GM18861 (cell line): ENCODE results near the gene ANKRD44.
"Not testable (repeated sequence)": the region's sequence is repeated elsewhere in the genome, so short reads cannot be mapped to it uniquely, and the experiment has no call there.

Experiments
- ATAC-seq: cut with Tn5 transposase; IDR thresholded peaks from one replicate; pipeline ENCODE4 v1.9.1; 2021; ENCODE audit not compliant: unreplicated experiment

ANKRD44 gene

DNA sequence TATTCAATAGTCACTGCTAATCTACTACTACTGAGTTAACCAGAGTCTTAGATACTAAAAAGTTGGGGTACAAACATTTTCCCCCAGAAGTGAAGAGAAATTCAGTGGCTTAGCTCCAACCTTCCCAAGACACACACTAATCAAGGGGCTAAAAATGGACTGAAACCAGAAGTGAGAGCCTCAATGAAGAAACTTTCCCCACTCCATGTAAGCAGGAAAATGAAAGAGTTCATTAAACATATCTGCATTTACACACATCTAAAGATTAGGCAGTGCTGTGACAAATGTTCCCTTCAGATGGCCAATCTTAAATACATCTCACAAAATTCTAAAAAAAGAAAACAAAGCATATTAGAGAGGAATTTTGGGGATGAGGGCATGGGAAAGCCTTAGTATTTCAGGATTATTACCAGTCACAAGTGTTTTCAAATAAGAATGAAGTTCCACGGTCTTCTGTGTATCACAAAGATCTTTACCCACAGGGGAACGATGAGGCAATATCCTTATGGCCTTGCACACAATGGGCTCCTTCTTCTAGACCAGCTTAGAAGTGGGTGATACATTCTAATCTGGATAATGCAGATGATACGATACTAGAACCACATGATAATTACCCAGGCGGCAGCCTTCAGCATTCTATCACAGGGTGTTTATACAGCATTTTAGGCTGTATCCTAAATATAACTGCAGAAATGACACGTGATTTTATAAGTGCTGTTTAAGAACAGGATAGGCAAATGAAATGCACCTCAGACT lies 17.1 kb downstream of the ANKRD44 start:
- ATAC-seq, result peak; percentile 42

DNA sequence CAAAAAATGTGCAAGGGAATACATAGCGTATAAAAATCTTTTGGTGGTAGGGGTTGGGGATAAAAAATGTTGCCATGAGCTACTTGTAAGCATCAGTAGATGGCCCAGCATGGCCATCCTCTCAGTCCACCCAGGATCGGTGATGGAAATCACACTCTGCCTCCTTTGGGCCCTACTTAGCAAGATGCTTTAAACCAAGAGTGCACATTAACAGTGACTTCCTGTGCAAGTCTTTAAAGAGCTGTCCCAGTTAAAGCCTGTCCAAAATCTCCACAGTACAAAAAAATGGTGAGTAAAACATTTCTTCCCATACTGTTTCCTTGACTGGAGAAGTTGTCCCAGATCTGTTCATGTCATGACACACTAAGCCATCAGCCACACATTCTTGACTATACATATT lies 18.0 kb downstream of the ANKRD44 start:
- ATAC-seq, result peak; percentile 25

DNA sequence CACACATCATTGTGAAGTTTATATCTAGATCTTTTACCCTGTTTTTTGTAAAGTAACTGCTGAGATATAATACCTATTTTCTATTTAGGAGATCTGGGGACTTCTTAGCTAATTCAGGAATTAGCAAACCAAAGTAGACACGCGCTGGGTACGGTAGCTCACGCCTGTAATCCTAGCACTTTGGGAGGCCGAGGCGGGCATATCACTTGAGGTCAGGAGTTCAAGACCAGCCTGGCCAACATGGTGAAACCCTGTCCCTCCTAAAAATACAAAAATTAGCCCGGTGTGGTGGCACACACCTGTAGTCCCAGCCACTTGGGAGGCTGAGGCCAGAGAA lies 23.0 kb downstream of the ANKRD44 start:
- ATAC-seq, result not testable (repeated sequence)

DNA sequence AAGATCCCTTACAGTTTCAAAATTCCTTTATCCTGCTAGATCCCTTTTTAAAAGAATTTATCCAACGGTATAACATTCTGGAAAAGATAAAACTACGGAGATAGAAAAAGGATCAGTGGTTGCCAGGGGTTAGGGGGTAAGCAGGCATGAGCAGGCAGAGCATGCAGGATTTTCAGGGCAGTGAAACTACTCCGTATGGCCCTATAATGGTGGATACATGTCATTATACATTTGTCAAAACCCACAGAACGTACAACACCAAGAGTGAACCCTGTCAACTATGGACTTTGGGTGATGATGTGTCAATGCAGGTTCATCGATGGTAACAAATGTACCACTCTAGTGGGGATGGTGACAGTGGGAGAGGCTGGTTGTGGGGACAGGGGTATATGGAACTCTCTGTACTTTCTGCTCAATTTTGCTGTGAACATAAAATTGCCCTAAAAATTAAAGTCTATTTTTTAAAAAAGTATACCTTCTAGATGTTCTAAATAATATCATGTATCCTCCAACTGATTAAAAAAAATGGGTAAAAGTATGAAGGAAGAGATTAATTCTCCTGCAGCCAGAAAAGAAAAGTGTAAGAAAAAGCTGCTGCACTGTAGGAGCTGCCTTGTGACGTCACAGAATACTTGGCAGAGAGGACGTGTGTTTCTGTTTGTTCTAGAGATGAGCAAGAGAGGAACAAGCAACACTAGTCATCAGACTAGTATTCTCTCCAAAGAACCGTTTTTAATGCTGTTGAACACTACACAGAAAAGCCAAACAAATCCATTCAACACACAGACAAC lies 23.6 kb downstream of the ANKRD44 start:
- ATAC-seq, result peak; percentile 89

DNA sequence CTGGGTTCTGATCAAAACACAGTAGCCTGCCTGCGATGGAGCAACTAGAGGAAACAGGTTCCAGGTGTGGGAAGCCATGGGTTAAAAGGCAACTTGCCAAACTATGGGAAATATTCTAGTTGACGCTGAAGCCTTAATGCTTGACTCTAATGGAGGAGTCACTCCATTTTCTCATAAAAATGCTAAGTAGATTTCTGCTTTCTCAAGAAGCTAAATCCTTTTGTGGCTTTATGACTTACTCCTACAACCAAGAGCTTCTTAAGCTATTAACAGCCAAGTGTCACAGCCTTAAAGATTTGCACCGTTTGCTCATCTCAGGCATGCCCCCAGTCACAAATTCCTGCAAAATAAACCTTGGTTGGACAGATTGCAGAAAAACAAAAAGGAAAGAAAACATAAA lies 25.2 kb downstream of the ANKRD44 start:
- no peak for ATAC-seq

DNA sequence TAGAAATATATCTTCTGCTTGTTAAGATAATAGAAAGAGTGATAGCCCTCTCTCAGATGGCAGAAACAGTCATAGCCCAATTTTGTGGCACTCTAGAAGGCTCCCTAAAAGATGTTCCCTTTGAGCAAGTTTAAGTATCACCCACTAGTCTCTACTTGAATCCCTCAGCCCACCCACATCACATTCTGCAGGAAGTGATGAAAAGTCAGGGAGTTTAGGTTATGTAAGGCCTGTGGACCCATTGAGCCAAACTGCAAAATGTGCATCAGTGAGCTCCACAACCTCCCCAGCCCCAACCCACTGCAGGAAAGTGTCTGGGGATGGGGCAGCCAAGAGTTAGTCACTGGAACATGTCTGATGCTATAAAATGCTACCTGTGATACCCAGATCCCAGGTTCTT lies 25.6 kb downstream of the ANKRD44 start:
- no peak for ATAC-seq

DNA sequence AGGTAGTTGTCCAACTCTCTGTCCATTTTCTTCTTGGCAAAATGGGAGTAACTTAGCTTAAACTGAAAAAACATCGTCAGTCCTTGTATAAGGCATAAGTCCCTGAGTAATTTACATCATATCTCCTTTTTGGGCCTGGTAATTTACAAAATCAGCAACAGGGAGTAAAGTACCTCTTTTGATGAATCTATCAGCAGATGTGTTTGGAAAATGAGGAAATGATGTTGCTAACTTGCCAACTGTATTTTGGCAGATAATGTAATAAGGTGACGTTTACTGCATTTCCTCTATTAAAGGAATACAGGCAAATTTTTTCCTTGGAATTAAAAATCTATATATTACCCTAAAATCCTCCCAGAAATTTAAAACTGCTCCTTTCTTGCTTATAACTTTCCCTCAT lies 29.2 kb downstream of the ANKRD44 start:
- ATAC-seq, result no peak

DNA sequence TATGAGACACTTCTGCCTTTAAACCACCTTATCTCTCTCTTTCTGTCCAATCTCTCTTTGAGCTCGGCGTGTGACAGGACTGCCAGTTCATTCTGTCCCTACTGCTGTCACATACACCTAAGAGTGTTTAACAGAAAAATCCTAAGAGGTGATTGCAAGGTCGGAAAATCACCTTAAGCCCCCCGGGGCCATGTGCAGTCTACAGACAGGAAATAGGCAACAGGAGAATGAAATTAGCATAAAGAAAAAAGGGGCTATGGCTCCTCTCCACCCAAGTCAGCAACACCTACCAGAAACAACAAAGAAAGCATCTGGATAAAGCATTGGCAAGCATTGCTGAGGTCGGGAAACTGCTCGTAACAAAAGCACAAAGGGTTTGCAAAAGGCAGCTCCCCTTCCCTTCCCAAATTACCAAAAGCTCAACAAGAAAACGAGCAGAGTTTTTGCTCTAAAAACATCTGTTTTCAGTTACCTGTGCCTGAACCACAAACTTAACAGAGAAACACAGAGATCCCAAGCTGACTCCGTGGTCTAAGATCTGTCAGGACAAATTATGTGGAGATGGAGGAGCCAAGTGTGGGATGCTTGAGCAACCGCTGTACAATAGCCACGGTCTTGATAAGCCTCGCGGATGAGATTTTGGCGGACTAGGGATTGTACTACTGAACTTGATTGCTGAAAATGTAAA lies 30.4 kb downstream of the ANKRD44 start:
- no peak for ATAC-seq

DNA sequence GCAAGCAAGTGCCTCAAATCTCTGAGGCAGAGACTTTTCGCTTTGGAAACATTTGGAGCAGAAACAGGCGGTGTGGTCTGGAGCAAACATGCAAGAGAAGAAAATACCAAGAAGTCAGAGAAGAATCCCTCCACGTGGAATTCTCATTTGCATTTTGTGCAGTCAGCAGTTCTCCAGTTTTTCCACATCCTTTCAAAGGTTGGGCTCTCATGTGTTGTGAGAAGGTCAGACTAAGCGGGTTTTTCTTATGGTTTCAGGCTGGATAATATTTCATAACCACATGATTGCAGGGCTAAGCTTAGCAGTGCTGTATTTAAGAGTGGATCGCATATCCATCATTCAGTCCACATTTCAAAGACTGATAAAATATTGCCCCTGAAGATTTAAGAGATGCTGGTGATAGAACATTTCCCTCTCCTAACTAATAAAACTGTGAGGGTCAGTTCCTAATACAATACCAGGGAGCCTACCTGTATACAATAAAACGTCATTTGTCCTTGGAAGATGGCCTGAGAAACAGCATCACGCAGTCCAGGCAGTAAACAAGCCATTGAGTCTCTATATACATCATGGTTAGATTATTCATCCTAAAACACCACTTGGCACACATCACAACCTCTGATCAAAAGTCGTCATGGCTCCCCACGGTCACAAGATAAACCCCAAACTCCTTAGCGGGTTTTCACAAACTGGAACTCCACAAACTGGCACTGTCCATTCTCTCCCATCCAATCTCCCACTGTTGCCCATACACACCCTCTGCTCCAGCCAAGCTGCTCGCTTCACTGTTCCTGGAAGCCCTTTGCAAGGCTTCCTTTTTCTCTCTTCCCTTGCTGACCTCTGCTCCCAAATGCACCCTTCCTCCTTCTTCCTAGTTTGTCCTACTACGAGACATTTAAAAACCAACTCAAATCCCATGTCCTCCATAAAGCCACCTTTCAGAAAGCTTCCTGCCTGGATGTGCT lies 31.5 kb downstream of the ANKRD44 start:
- no peak for ATAC-seq

DNA sequence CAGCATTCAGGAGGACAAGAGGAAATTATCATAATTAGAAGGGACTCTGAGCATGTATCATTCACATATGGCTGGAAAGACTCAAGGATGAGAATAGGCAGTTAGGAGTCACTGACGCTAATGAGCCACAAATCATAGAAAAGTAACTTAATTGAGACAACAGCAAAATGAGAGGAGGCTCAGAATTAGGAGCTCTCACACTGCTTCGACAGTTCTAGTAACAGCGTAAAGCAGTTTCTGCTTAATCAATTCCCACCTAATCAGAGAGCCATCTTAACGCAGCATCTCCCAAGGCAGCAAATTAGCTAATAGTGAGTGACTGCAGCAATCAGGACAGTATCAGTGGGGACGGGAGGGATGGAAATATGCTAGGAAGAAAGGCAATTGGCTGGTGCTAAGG lies 32.8 kb downstream of the ANKRD44 start:
- ATAC-seq, result no peak

DNA sequence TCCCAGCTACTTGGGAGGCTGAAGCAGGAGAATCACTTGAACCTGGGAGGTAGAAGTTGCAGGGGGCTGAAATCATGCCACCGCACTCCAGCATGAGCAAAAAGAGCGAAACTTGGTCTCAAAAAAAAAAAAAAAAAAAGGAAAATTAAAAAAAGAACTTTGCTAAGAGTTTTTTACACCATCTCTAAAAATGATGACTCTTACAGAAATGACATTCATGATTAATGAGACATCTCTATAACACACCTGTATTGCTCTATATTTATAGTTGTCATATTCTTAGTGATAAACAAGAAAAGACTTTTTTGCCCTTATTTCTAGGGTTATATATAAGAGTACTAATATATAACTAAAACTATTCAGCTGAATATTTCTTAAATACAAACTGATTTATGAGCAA lies 34.4 kb downstream of the ANKRD44 start:
- no peak for ATAC-seq

DNA sequence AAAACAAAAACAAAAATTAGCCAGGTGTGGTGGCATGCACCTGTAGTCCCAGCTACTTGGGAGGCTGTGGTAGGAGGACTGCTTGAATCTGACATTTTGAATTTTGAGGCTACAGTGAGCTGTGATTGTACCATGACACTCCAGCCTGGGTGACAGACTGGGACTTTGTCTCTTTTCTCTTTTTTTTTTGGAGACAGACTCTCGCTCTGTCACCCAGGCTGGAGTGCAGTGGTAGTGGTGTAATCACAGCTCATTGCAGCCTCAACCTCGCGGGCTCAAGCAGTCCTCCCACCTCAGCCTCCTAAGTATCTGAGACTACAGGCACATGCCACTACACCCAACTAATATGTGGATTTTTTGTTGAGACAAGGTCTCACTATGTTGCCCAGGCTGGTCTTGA lies 35.6 kb downstream of the ANKRD44 start:
- no peak for ATAC-seq

DNA sequence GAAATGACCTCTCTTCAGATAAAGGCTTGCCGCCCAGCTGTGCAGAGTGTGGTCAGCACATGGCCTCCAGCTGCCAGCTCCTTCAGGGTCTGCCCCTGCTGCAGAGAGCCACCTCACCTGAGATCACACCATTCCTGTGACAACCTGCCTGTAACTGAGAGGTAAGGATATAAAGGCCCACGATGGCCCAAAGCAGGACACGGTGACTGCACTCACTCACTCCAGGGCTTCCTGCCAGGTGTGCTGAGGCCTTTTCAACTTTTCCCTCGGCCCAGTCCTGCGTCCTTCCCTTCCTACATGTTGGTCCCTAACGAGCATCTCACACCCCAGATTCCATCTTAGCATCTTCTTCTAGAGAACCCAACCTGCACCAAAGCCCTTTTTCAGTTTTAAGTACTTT lies 36.2 kb downstream of the ANKRD44 start:
- no peak for ATAC-seq

DNA sequence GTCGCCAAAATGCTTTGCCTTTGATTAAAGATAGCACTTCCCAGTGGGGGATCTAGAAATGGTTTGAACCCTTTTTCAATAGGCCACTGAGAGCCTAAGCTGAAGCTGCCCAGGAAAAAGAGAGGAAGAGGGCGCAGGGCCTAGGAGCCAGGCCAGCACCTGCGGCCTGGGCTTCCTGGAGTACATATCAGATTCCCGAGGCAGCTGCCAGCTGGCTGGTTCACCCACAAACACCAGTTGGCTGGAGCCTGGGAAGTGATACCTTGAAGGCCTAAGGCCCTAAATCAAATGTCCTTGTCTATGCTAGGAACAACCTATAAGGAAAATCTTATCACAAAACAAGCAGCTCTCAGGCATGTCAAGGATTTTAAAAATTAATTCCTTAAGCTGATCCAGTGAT lies 37.1 kb downstream of the ANKRD44 start:
- no peak for ATAC-seq

DNA sequence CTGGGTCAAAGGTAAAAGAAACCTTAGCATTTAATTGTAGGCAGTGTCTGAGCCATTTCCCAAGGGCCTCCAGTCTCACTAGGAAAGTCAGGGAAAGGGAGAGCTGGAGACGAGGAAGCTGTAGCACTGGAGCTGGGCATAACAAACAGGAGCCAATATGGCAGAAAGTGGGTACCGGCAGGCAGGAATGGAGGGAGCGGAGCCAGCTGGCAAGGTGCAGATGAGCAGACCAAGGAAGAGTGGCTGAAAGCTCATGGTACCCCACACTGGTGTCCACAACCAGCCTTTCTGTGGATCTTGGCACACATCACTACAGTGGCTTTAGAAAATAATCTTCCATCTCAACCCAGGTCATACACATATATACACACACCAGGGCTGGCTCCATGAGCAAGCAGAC lies 40.0 kb downstream of the ANKRD44 start:
- ATAC-seq, result no peak

DNA sequence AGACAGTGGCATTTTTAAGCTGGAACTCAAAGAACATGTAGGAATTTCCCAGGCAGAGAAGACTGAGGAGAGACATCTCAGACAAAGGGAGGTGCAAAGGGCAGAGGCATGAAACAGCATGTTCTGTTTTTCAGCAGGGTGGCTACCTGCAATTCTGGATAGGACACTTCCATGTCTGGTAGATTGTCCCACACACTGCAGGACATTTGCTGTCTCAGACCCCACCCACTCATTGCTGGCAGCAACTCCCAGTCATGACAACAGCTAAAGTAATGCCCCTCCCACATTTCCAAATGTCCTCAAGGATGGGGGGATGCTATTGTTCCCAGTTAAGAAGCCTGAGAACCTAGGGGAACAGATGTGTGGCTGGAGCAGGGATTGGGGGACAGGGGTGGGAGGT lies 40.8 kb downstream of the ANKRD44 start:
- no peak for ATAC-seq

DNA sequence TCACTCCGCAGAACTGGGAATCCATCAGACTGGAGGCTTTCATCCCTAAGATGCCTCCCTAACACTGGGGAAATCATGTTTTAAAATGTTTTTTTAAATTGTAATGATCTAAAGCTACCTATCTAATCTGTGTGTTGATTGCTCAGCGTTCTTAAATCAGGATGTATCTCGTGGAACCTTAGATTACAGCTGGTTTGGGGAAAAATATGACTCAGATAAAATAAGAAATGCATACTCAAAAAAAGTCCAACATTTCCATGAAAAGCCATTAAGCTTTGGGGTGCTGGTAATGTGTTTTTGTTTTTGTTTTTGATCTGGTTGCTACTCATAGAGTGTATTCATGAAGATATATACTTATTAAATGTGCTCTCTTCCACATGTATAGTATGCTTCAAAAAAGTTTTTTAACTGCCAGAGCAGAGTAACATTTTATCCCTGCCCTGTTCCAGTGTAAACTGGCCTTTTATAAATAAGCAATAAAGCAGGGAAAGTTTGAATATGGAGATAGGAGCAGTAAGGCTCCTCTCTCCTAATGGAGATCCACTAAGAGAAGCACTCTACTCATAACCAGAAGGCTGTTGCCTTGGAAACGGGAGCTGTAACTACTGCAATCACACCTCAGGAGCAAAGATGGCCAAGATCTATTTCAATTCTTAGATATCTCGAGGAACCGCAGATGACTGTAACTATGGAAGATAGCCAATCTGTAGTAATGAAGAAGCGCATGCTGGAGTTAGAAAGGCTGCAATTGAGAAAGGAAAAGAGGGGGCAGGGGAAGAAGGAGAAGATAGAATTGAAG lies 41.6 kb downstream of the ANKRD44 start:
- no peak for ATAC-seq

DNA sequence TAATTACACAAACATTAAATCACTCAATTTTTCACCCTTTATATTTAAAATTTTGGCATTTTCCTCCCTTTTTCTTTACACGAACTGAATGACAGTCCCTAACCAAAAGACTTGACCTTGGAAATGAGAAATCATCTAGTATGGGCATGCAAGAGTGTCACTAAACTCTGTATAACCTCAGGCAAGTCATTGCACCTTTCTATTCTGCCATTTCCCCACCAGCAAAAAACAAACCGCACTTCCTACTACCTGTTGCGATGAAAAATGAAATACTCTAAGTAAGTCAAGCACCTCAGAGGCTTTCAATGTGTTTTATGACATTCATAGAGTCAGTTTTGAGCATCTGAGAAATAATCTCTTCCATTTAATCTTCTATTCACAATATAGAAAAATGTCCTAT lies 44.1 kb downstream of the ANKRD44 start:
- ATAC-seq, result no peak

DNA sequence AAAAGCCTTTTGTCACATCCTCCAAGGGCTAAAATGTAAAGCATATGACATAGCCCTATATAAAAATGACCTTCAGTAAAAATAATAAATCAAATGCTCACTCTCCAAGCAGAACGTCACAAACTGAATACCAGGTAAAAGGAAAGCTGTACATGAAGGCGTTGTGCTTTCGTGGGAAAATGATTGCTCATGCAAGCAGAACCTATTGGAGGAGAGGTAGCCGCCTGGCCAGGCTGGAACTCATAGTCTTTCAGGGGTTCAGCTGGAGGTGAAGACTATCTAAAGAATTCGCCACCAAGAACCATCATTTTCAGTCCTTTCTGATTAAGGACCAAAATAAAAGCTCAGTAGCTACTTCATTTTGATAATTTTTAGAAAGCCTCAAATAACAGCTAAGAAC lies 44.7 kb downstream of the ANKRD44 start:
- no peak for ATAC-seq

DNA sequence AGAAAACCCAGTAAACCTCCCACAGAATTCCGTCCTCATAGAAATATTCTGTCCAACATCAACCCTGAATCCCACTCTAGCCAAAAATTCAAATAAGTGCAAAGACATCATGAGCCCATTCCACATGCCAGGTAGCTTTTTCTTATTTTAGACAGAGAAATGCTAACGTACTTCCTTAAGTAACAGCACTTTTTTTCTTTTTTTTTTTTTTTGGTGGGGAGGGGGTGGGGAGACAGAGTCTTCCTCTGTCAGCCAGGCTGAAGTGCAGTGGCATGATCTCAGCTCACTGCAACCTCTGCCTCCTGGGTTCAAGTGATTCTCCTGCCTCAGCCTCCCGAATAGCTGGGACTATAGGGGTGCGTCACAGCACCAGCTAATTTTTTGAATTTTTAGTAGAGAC lies 45.5 kb downstream of the ANKRD44 start:
- ATAC-seq, result no peak
